ENCODE measurements around the gene WBP2.

- no peak for TF ChIP-seq CTCF (IDR thresholded peaks at IDR 0.05; ENCODE audit: low read length)
- TF ChIP-seq EZH2phosphoT487 (IDR thresholded peaks at IDR 0.05; ENCODE audit: low read length): no peak
Observed at GRCh38 chr17:75824666-75825065, 30.5 kb downstream of the WBP2 start.

Data from MM.1S (cell line).